ENCODE data around the gene NT5M.

NT5M gene

GRCh38 chr17:17256316-17256715 lies 46.9 kb upstream of the NT5M start:
- H2AFZ ChIP-seq (ENCODE audit: low read depth, low read length, severe bottlenecking) = no peak overlapping the region
- no peak overlapping the region for H3K4me2 ChIP-seq (ENCODE audit: low read depth, low read length, poor library complexity, severe bottlenecking)
- no peaks in the 10 kb centered on the region for H4K20me1 ChIP-seq (ENCODE audit: low read depth, low read length)
- H3K79me2 ChIP-seq (ENCODE audit: insufficient read depth, low read length) = no peaks in the 10 kb centered on the region
- H3K36me3 ChIP-seq (ENCODE audit: low read length) = peaks cover 43% of the 10 kb centered on the region; the same call in 1 of the 2 replicates
- no peak overlapping the region for H3K27ac ChIP-seq (ENCODE audit: low read depth, low read length)
- H3K9ac ChIP-seq (ENCODE audit: low read length) = no peak overlapping the region
- no peaks in the 10 kb centered on the region for H3K9me3 ChIP-seq (ENCODE audit: insufficient read depth, low read length)
- H3K27me3 ChIP-seq (ENCODE audit: low read length) = no peaks in the 10 kb centered on the region
- H3K9me2 ChIP-seq (replicated peaks; ENCODE audit: insufficient read depth, low read length) = no peaks in the 10 kb centered on the region
- no peaks in the 10 kb centered on the region for H3F3A ChIP-seq (ENCODE audit: insufficient read depth)
- TF ChIP-seq CTCF (IDR thresholded peaks at IDR 0.05; ENCODE audit: insufficient read depth, low read length, poor library complexity, severe bottlenecking) (no peak), EZH2phosphoT487 (conservative IDR thresholded peaks at IDR 0.05; ENCODE audit: low read length) (no peak)
- H3K4me3 ChIP-seq (ENCODE audit: insufficient read depth, low read length, poor library complexity, severe bottlenecking) = no peak overlapping the region

- no peaks in the 10 kb centered on the region for H3F3A ChIP-seq (ENCODE audit: insufficient read depth)
- H3K9me2 ChIP-seq (replicated peaks; ENCODE audit: insufficient read depth, low read length) = no peaks in the 10 kb centered on the region
- H3K4me3 ChIP-seq (ENCODE audit: insufficient read depth, low read length, poor library complexity, severe bottlenecking) = no peak overlapping the region
- no peak overlapping the region for H3K4me2 ChIP-seq (ENCODE audit: low read depth, low read length, poor library complexity, severe bottlenecking)
- H3K79me2 ChIP-seq (ENCODE audit: insufficient read depth, low read length) = no peaks in the 10 kb centered on the region
- no peaks in the 10 kb centered on the region for H4K20me1 ChIP-seq (ENCODE audit: low read depth, low read length)
- no peaks in the 10 kb centered on the region for H3K9me3 ChIP-seq (ENCODE audit: insufficient read depth, low read length)
- TF ChIP-seq EZH2phosphoT487 (conservative IDR thresholded peaks at IDR 0.05; ENCODE audit: low read length) (no peak), CTCF (IDR thresholded peaks at IDR 0.05; ENCODE audit: insufficient read depth, low read length, poor library complexity, severe bottlenecking) (no peak)
- no peak overlapping the region for H3K27ac ChIP-seq (ENCODE audit: low read depth, low read length)
- H3K27me3 ChIP-seq (ENCODE audit: low read length) = no peaks in the 10 kb centered on the region
- H3K36me3 ChIP-seq (ENCODE audit: low read length) = peaks cover 42% of the 10 kb centered on the region; the same call in 1 of the 2 replicates
- no peak overlapping the region for H2AFZ ChIP-seq (ENCODE audit: low read depth, low read length, severe bottlenecking)
- no peak overlapping the region for H3K9ac ChIP-seq (ENCODE audit: low read length)
Observed at GRCh38 chr17:17258011-17258410, 45.2 kb upstream of the NT5M start.

- no peak overlapping the region for H3K27ac ChIP-seq (ENCODE audit: low read depth, low read length)
- H3K9ac ChIP-seq (ENCODE audit: low read length) = no peak overlapping the region
- peaks cover 33% of the 10 kb centered on the region; the same call in 1 of the 2 replicates for H3K36me3 ChIP-seq (ENCODE audit: low read length)
- H3K4me3 ChIP-seq (ENCODE audit: insufficient read depth, low read length, poor library complexity, severe bottlenecking) = no peak overlapping the region
- no peaks in the 10 kb centered on the region for H3K9me2 ChIP-seq (replicated peaks; ENCODE audit: insufficient read depth, low read length)
- no peaks in the 10 kb centered on the region for H3F3A ChIP-seq (ENCODE audit: insufficient read depth)
- H3K4me2 ChIP-seq (ENCODE audit: low read depth, low read length, poor library complexity, severe bottlenecking) = no peak overlapping the region
- no peaks in the 10 kb centered on the region for H3K27me3 ChIP-seq (ENCODE audit: low read length)
- H2AFZ ChIP-seq (ENCODE audit: low read depth, low read length, severe bottlenecking) = no peak overlapping the region
- H3K9me3 ChIP-seq (ENCODE audit: insufficient read depth, low read length) = no peaks in the 10 kb centered on the region
- H4K20me1 ChIP-seq (ENCODE audit: low read depth, low read length) = no peaks in the 10 kb centered on the region
- TF ChIP-seq CTCF (IDR thresholded peaks at IDR 0.05; ENCODE audit: insufficient read depth, low read length, poor library complexity, severe bottlenecking) = no peak
- no peak for TF ChIP-seq EZH2phosphoT487 (conservative IDR thresholded peaks at IDR 0.05; ENCODE audit: low read length)
- H3K79me2 ChIP-seq (ENCODE audit: insufficient read depth, low read length) = no peaks in the 10 kb centered on the region
Observed at GRCh38 chr17:17258998-17259397, 44.2 kb upstream of the NT5M start.
